Measurements from ENCODE around the gene PDXK.

- TF ChIP-seq CTCF (IDR thresholded peaks at IDR 0.05; ENCODE audit: low read length) (no peak), EZH2 (IDR thresholded peaks at IDR 0.05; ENCODE audit: borderline replicate concordance, low read length) (no peak)
Observed at GRCh38 chr21:43754948-43755781, 36.2 kb downstream of the PDXK start.
